WTC11 (cell line): ENCODE data around the gene POFUT2. TPM values are rescaled to one million over a fixed set of nuclear protein-coding genes. Genes with fewer than 3 reads are reported as not detected.

Experiments
- ATAC-seq: fragments of 200-7000 bp; cut with Tn5 transposase; 2 replicates; pipeline ENCODE4 v1.10.0; 2021; ENCODE audit warnings: mild to moderate bottlenecking, moderate library complexity
- CTCF ChIA-PET: fragments of 300-600 bp; sonication (Branson Sonifier 250); formaldehyde crosslinking; loops from one replicate; lab custom pipeline; 2021; ENCODE audit warnings: antibody characterized with exemption; lab: Charles Lee
- POLR2A ChIA-PET: fragments of 350-600 bp; sonication (Branson Sonifier 250); formaldehyde crosslinking; loops from one replicate; lab custom pipeline; 2021; ENCODE audit warnings: antibody characterized with exemption; lab: Charles Lee
- DNase-seq: peaks from one replicate; pipeline ENCODE4 v3.0.0; 2021; ENCODE audit warnings: low spot score
- H3K27ac Mint-ChIP-seq: 2 replicates; pipeline ENCODE4 v1.8.0; 2021; ENCODE audit warnings: mixed read lengths
- H3K27me3 Mint-ChIP-seq: 2 replicates; pipeline ENCODE4 v1.8.0; 2021; ENCODE audit warnings: low read depth, mild to moderate bottlenecking, moderate library complexity, mixed read lengths
- H3K36me3 Mint-ChIP-seq: 2 replicates; pipeline ENCODE4 v1.8.0; 2021; ENCODE audit warnings: mixed read lengths
- H3K4me1 Mint-ChIP-seq: 2 replicates; pipeline ENCODE4 v1.8.0; 2022; ENCODE audit warnings: mixed read lengths
- H3K4me3 Mint-ChIP-seq: 2 replicates; pipeline ENCODE4 v1.8.0; 2021; ENCODE audit warnings: mild to moderate bottlenecking, moderate library complexity, mixed read lengths
- H3K9me3 Mint-ChIP-seq: 2 replicates; pipeline ENCODE4 v1.8.0; 2021; ENCODE audit warnings: mixed read lengths
- CBFB ChIP-seq: sonication (generic); formaldehyde crosslinking; IDR thresholded peaks from 2 replicates; pipeline ENCODE4 v1.8.1; 2022; ENCODE audit warnings: mild to moderate bottlenecking, low read depth, missing genetic modification reagents
- ETV6 ChIP-seq: sonication (generic); formaldehyde crosslinking; IDR thresholded peaks from 2 replicates; pipeline ENCODE4 v1.8.1; 2022; ENCODE audit warnings: mild to moderate bottlenecking, missing genetic modification reagents
- FOXP1 ChIP-seq: sonication (generic); formaldehyde crosslinking; IDR thresholded peaks from 2 replicates; pipeline ENCODE4 v1.8.0; 2022; ENCODE audit warnings: missing genetic modification reagents, mild to moderate bottlenecking, moderate library complexity, borderline replicate concordance
- HMGXB4 ChIP-seq: sonication (generic); formaldehyde crosslinking; IDR thresholded peaks from 2 replicates; pipeline ENCODE4 v1.8.1; 2023; ENCODE audit warnings: mild to moderate bottlenecking, moderate library complexity, missing genetic modification reagents
- IRF2 ChIP-seq: sonication (generic); formaldehyde crosslinking; IDR thresholded peaks from 2 replicates; pipeline ENCODE4 v1.8.0; 2022; ENCODE audit warnings: low read depth, missing genetic modification reagents, borderline replicate concordance
- MXD4 ChIP-seq: fragments of 250-450 bp; sonication (Bioruptor Pico); IDR thresholded peaks from 2 replicates; pipeline ENCODE4 v1.8.0; 2021; ENCODE audit warnings: mild to moderate bottlenecking, moderate library complexity, borderline replicate concordance
- OVOL2 ChIP-seq: fragments of 250-450 bp; sonication (Bioruptor Pico); IDR thresholded peaks from 2 replicates; pipeline ENCODE4 v1.9.0; 2021; ENCODE audit warnings: mild to moderate bottlenecking, borderline replicate concordance
- SMAD4 ChIP-seq: sonication (generic); formaldehyde crosslinking; IDR thresholded peaks from 2 replicates; pipeline ENCODE4 v1.8.0; 2022; ENCODE audit warnings: mild to moderate bottlenecking, missing genetic modification reagents
- TEAD4 ChIP-seq: sonication (generic); formaldehyde crosslinking; IDR thresholded peaks from 2 replicates; pipeline ENCODE4 v1.8.0; 2022; ENCODE audit warnings: mild to moderate bottlenecking, missing genetic modification reagents
- ZBTB21 ChIP-seq: sonication (generic); formaldehyde crosslinking; IDR thresholded peaks from 2 replicates; pipeline ENCODE4 v1.8.1; 2023; ENCODE audit warnings: mild to moderate bottlenecking, missing genetic modification reagents, borderline replicate concordance
- ZNF121 ChIP-seq: sonication (generic); formaldehyde crosslinking; IDR thresholded peaks from 2 replicates; pipeline ENCODE4 v1.8.0; 2023; ENCODE audit warnings: missing genetic modification reagents
- ZNF671 ChIP-seq: fragments of 250-450 bp; sonication (Bioruptor Pico); IDR thresholded peaks from 2 replicates; pipeline ENCODE4 v1.8.0; 2021; ENCODE audit warnings: mild to moderate bottlenecking
- total RNA-seq: library from RNA; stranded (reverse); gene quantifications from 3 replicates; pipeline ENCODE4 v1.2.3, GENCODE V29; 2021
- TF ChIP-seq, protein P1 (sequence below): fragments of 250-450 bp; sonication (Bioruptor Pico); IDR thresholded peaks from 2 replicates; pipeline ENCODE4 v2.1.2; 2022; ENCODE audit warnings: mild to moderate bottlenecking, moderate library complexity
- TF ChIP-seq, protein P2 (sequence below): sonication (generic); formaldehyde crosslinking; IDR thresholded peaks from 2 replicates; pipeline ENCODE4 v1.8.1; 2023; ENCODE audit warnings: mild to moderate bottlenecking, missing genetic modification reagents, moderate library complexity
- TF ChIP-seq, protein P3 (sequence below): sonication (generic); formaldehyde crosslinking; IDR thresholded peaks from 2 replicates; pipeline ENCODE4 v1.8.1; 2022; ENCODE audit warnings: low read depth, missing genetic modification reagents, borderline replicate concordance
- TF ChIP-seq, protein P4 (sequence below): sonication (generic); formaldehyde crosslinking; IDR thresholded peaks from 2 replicates; pipeline ENCODE4 v1.8.0; 2023; ENCODE audit warnings: mild to moderate bottlenecking, missing genetic modification reagents
- TF ChIP-seq, protein P5 (sequence below): sonication (generic); formaldehyde crosslinking; IDR thresholded peaks from 2 replicates; pipeline ENCODE4 v1.8.0; 2022; ENCODE audit warnings: mild to moderate bottlenecking, missing genetic modification reagents
- TF ChIP-seq, protein P6 (sequence below): fragments of 250-450 bp; sonication (Bioruptor Pico); IDR thresholded peaks from 2 replicates; pipeline ENCODE4 v1.8.0; 2021; ENCODE audit warnings: mild to moderate bottlenecking

Gene POFUT2
- total RNA-seq, 1 experiment from 2014 or later, result 39.7 TPM

DNA sequence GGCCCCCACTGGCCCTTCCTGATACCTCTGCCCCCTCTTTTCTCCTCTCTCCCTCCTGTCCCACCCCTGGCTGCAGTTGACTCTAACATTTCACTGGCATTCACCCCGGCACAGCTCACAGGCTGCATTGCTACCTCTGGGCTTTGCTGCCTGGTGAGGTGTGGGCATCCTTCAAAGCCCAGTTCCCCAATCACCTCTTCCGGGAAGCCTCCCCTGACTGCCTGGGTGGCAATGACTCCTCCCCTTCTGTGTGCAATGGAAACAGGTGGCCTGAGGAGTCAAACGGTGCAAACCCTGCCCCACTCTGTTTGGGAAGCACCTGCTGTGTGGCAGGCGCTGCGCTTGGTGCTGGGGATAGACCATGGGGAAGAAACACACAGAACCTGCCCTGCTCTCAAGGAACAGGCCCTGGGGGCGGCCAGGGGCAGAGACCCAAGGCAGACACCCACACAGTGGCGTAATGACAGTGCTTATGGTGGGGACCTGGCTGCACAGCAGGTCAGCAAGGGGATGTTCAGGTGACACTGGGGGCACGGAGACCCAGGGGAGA, 39.3 kb upstream of the POFUT2 start:
- H3K4me1 Mint-ChIP-seq, result peaks cover 22% of the 10 kb centered on the region
- H3K27ac Mint-ChIP-seq, result peak overlapping the region; percentile 48
- H3K4me3 Mint-ChIP-seq, result no peak overlapping the region
- TF ChIP-seq IRF2 (no peak), ZBTB21 (CRISPR knock-in tag) (no peak)
- TF ChIP-seq, protein P1, sequence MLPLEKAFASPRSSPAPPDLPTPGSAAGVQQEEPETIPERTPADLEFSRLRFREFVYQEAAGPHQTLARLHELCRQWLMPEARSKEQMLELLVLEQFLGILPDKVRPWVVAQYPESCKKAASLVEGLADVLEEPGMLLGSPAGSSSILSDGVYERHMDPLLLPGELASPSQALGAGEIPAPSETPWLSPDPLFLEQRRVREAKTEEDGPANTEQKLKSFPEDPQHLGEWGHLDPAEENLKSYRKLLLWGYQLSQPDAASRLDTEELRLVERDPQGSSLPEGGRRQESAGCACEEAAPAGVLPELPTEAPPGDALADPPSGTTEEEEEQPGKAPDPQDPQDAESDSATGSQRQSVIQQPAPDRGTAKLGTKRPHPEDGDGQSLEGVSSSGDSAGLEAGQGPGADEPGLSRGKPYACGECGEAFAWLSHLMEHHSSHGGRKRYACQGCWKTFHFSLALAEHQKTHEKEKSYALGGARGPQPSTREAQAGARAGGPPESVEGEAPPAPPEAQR (CRISPR knock-in tag), result no peak
- H3K36me3 Mint-ChIP-seq, result no peaks in the 10 kb centered on the region; the same call in 1 of the 2 replicates
- no peak for DNase-seq
- ChIA-PET CTCF (interaction anchor here (5.2 kb wide), 1 partner anchor 18 kb away, joined by 24 read pairs; no protein-coding TSS in a partner anchor), POLR2A (no interaction called here)
- H3K9me3 Mint-ChIP-seq, result no peaks in the 10 kb centered on the region
- H3K27me3 Mint-ChIP-seq, result no peaks in the 10 kb centered on the region
- no peak for ATAC-seq

DNA sequence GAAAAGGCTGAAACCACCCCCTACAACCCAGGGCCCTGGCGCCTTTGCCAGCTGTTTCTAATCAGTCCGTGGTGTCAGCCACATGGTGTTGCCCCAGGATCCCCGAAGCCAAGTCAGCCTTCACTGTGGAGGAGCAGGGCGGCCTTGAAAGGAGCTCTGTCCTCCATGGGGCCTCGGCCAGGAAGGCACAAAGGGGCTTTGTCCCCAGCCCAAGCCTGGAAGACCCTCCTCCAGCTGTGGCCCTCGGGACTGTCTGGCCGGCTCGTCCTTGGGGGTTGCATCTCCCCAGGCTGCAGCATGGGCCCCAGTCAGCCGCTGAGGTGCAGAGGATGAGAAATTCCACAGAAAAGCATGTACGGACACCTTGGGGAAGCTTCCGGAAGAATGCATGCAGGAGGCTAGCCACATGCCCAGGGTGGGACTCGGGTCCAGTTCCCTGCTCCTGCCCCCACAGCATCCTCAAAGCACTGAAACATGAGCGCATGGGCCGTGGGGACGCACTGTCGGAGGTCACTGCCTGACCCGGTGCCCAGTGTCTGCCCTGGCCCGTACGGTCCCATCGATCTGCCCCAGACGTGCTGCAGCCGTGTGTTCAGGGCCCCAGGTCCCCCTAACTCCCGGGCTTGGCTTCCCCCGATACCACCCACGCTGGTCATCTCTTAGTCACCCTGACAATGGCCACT, 38.6 kb upstream of the POFUT2 start:
- H3K4me3 Mint-ChIP-seq, result no peak overlapping the region
- TF ChIP-seq IRF2 (no peak), TEAD4 (CRISPR knock-in tag) (no peak)
- TF ChIP-seq, protein P2, sequence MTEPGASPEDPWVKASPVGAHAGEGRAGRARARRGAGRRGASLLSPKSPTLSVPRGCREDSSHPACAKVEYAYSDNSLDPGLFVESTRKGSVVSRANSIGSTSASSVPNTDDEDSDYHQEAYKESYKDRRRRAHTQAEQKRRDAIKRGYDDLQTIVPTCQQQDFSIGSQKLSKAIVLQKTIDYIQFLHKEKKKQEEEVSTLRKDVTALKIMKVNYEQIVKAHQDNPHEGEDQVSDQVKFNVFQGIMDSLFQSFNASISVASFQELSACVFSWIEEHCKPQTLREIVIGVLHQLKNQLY (CRISPR knock-in tag), result no peak
- TF ChIP-seq, protein P3, sequence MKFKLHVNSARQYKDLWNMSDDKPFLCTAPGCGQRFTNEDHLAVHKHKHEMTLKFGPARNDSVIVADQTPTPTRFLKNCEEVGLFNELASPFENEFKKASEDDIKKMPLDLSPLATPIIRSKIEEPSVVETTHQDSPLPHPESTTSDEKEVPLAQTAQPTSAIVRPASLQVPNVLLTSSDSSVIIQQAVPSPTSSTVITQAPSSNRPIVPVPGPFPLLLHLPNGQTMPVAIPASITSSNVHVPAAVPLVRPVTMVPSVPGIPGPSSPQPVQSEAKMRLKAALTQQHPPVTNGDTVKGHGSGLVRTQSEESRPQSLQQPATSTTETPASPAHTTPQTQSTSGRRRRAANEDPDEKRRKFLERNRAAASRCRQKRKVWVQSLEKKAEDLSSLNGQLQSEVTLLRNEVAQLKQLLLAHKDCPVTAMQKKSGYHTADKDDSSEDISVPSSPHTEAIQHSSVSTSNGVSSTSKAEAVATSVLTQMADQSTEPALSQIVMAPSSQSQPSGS (CRISPR knock-in tag), result no peak
- 0 out of 2 replicates have a peak overlapping the region, but pooled peaks have one; percentile 48 for H3K27ac Mint-ChIP-seq
- no peaks in the 10 kb centered on the region for H3K9me3 Mint-ChIP-seq
- no peaks in the 10 kb centered on the region; the same call in 1 of the 2 replicates for H3K36me3 Mint-ChIP-seq
- POLR2A ChIA-PET, result interaction anchor here (0.7 kb wide), 1 partner anchor 25 kb away, joined by 3 read pairs; no protein-coding TSS in a partner anchor
- no peak for ATAC-seq
- no peaks in the 10 kb centered on the region for H3K27me3 Mint-ChIP-seq
- peaks cover 18% of the 10 kb centered on the region for H3K4me1 Mint-ChIP-seq
- DNase-seq, result no peak
- CTCF ChIA-PET, result interaction anchor here (5.2 kb wide), 1 partner anchor 18 kb away, joined by 24 read pairs; no protein-coding TSS in a partner anchor

DNA sequence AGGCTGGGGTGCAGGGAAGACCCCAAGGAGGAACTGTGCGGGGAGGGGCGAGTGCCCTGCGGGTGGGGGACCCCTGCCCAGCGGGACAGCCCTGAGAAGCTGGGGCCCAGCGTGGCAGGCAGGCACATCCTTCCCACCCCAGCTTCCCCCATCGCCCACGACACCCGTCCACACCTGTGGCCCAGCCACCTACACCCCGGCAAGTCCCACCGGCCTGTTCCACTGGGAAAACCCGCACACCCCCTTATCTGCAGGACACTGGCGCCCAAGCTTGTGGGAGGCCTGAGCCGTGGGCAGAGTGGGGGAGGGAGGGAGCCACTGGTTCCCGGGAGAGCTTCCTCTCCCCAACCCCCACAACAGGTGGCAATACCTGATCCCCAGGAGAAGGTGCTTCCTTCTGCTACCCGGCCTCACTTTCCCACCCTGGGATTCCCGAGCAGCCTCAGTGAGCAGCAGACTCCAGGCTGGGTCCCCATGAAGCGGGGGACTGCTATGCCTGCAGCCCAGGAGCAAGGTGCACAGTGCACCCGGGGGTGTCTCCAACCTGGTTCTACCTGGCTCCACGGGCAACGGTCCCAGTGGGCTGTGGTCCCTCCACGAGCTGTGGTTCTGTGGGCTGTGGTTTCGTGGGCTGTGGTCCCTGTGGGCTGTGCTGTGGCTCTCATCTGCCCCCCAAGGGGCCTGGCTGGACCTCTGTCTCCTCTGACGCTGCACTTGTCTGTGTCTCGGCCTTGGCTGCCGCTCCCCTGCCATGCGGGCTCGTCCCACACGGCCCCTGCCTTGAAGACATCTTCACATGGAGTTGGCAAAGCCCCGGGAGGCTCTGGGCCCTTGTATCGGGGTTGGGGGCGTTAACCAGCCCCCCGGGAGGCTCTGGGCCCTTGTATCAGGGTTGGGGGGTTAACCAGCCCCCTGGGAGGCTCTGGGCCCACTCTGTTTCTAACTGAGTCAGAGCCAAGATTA, 37.8 kb upstream of the POFUT2 start:
- ATAC-seq (no peak), DNase-seq (no peak)
- H3K27ac Mint-ChIP-seq, result no peak overlapping the region
- no peaks in the 10 kb centered on the region for H3K9me3 Mint-ChIP-seq
- ChIA-PET POLR2A (interaction anchor here (0.7 kb wide), 1 partner anchor 24 kb away, joined by 3 read pairs; no protein-coding TSS in a partner anchor), CTCF (interaction anchor here (3.7 to 5.2 kb wide), 2 partner anchors 17 kb away, joined by 24 to 31 read pairs; no protein-coding TSS in a partner anchor)
- no peaks in the 10 kb centered on the region for H3K27me3 Mint-ChIP-seq
- H3K4me3 Mint-ChIP-seq, result no peak overlapping the region
- H3K36me3 Mint-ChIP-seq, result no peaks in the 10 kb centered on the region; the same call in 1 of the 2 replicates
- peaks cover 17% of the 10 kb centered on the region for H3K4me1 Mint-ChIP-seq
- TF ChIP-seq, protein P4, sequence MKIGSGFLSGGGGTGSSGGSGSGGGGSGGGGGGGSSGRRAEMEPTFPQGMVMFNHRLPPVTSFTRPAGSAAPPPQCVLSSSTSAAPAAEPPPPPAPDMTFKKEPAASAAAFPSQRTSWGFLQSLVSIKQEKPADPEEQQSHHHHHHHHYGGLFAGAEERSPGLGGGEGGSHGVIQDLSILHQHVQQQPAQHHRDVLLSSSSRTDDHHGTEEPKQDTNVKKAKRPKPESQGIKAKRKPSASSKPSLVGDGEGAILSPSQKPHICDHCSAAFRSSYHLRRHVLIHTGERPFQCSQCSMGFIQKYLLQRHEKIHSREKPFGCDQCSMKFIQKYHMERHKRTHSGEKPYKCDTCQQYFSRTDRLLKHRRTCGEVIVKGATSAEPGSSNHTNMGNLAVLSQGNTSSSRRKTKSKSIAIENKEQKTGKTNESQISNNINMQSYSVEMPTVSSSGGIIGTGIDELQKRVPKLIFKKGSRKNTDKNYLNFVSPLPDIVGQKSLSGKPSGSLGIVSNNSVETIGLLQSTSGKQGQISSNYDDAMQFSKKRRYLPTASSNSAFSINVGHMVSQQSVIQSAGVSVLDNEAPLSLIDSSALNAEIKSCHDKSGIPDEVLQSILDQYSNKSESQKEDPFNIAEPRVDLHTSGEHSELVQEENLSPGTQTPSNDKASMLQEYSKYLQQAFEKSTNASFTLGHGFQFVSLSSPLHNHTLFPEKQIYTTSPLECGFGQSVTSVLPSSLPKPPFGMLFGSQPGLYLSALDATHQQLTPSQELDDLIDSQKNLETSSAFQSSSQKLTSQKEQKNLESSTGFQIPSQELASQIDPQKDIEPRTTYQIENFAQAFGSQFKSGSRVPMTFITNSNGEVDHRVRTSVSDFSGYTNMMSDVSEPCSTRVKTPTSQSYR (CRISPR knock-in tag), result no peak
- TF ChIP-seq FOXP1 (no peak), OVOL2 (CRISPR knock-in tag) (no peak), HMGXB4 (CRISPR knock-in tag) (no peak), ZNF671 (CRISPR knock-in tag) (no peak), MXD4 (CRISPR knock-in tag) (no peak), CBFB (CRISPR knock-in tag) (no peak), SMAD4 (CRISPR knock-in tag) (no peak), ETV6 (no peak), ZNF121 (CRISPR knock-in tag) (no peak)
- TF ChIP-seq, protein P5, sequence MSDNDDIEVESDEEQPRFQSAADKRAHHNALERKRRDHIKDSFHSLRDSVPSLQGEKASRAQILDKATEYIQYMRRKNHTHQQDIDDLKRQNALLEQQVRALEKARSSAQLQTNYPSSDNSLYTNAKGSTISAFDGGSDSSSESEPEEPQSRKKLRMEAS (CRISPR knock-in tag), result no peak
- TF ChIP-seq, protein P6, sequence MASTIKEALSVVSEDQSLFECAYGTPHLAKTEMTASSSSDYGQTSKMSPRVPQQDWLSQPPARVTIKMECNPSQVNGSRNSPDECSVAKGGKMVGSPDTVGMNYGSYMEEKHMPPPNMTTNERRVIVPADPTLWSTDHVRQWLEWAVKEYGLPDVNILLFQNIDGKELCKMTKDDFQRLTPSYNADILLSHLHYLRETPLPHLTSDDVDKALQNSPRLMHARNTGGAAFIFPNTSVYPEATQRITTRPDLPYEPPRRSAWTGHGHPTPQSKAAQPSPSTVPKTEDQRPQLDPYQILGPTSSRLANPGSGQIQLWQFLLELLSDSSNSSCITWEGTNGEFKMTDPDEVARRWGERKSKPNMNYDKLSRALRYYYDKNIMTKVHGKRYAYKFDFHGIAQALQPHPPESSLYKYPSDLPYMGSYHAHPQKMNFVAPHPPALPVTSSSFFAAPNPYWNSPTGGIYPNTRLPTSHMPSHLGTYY, result no peak
